B cell (primary cell): ENCODE measurements around the gene GLIPR2. TPM values are rescaled to one million over a fixed set of nuclear protein-coding genes. Genes with fewer than 3 reads are reported as not detected.

Experiments
- ATAC-seq: fragments of 200-7000 bp; cut with Tn5 transposase; one replicate; pipeline ENCODE4 v1.10.0; 2021; ENCODE audit warnings: low read depth, mild to moderate bottlenecking, moderate number of reproducible peaks, moderate library complexity
- CTCF ChIA-PET: fragments of 350-600 bp; sonication (Branson Sonifier 250); formaldehyde crosslinking; loops from one replicate; lab custom pipeline; 2021; ENCODE audit warnings: antibody characterized with exemption, inconsistent platforms; lab: Charles Lee
- POLR2A ChIA-PET: fragments of 350-600 bp; sonication (Branson Sonifier 250); formaldehyde crosslinking; loops from one replicate; lab custom pipeline; 2021; ENCODE audit warnings: antibody characterized with exemption; lab: Charles Lee
- DNase-seq: peaks from one replicate; pipeline ENCODE4 v3.0.0; 2013
- H2AFZ ChIP-seq: 2 replicates; pipeline ENCODE4 v1.6.1; 2012; ENCODE audit warnings: mild to moderate bottlenecking, low read depth, low read length; ENCODE audit not compliant: insufficient read depth, poor library complexity, severe bottlenecking
- H3K27ac ChIP-seq, 2 donors: 1 replicate in 1 of 2; 2 replicates in 1 of 2; pipeline ENCODE4 v1.5.1; 2012 to 2013; ENCODE audit warnings: low read length in 2 of 2, mild to moderate bottlenecking in 2 of 2, moderate library complexity in 1 of 2
- H3K27me3 ChIP-seq, 4 experiments: fragments of 200-600 bp in 1 of 4; sonication (generic) in 1 of 4; replicated peaks in 1 of 4; 1 replicate in 2 of 4; 2 replicates in 2 of 4; pipeline versions ENCODE4 v1.6.1 to v1.7.0; 2013 to 2016; ENCODE audit warnings: low read length in 3 of 4, mild to moderate bottlenecking in 2 of 4, mixed read lengths in 1 of 4, moderate library complexity in 1 of 4; ENCODE audit not compliant: insufficient read depth in 4 of 4, control insufficient read depth in 3 of 4; ENCODE audit errors: control extremely low read depth in 1 of 4
- H3K36me3 ChIP-seq, 2 experiments: replicated peaks in 1 of 2; 1 replicate in 1 of 2; 2 replicates in 1 of 2; pipeline versions ENCODE4 v1.6.1 to v1.7.1; 2013; ENCODE audit warnings: low read length in 1 of 2; ENCODE audit not compliant: insufficient read depth in 2 of 2, control insufficient read depth in 1 of 2; ENCODE audit errors: control extremely low read depth in 1 of 2, extremely low read depth in 1 of 2
- H3K4me1 ChIP-seq, 2 donors: fragments of 200-600 bp in 1 of 2; sonication (generic) in 1 of 2; 1 replicate in 1 of 2; 2 replicates in 1 of 2; pipeline versions ENCODE4 v1.5.1 to v1.6.1; 2013 to 2017; ENCODE audit warnings: low read length in 2 of 2; ENCODE audit not compliant: control insufficient read depth in 2 of 2, insufficient read depth in 2 of 2
- H3K4me2 ChIP-seq: replicated peaks from 2 replicates; pipeline ENCODE3; 2012; ENCODE audit warnings: mild to moderate bottlenecking, low read depth, low read length; ENCODE audit not compliant: poor library complexity, severe bottlenecking
- H3K4me3 ChIP-seq, 5 experiments: fragments of 200-600 bp in 1 of 5; sonication (generic) in 1 of 5; 1 replicate in 3 of 5; 2 replicates in 2 of 5; pipeline versions ENCODE4 v1.5.1 to v1.7.0; 2011 to 2016; ENCODE audit warnings: low read length in 4 of 5, mild to moderate bottlenecking in 4 of 5, low read depth in 2 of 5, control low read depth in 1 of 5, moderate library complexity in 1 of 5; ENCODE audit not compliant: insufficient read depth in 1 of 5; ENCODE audit errors: control extremely low read depth in 1 of 5, extremely low read depth in 1 of 5
- H3K79me2 ChIP-seq: fragments of 200-600 bp; sonication (generic); one replicate; pipeline ENCODE4 v1.6.0; 2016; ENCODE audit warnings: low read length; ENCODE audit not compliant: control insufficient read depth, insufficient read depth
- H3K9ac ChIP-seq: fragments of 200-600 bp; sonication (generic); 2 replicates; pipeline ENCODE4 v1.6.1; 2017; ENCODE audit warnings: mild to moderate bottlenecking, low read length, moderate library complexity
- H3K9me3 ChIP-seq, 3 donors: one replicate each; pipeline versions ENCODE4 v1.6.1 to v1.7.1; 2013; ENCODE audit warnings: low read length in 2 of 3; ENCODE audit not compliant: control insufficient read depth in 2 of 3, insufficient read depth in 1 of 3; ENCODE audit errors: control extremely low read depth in 1 of 3
- H4K20me1 ChIP-seq: 2 replicates; pipeline ENCODE4 v1.6.0; 2012; ENCODE audit warnings: mild to moderate bottlenecking, low read length; ENCODE audit not compliant: insufficient read depth, control insufficient read depth, poor library complexity, severe bottlenecking
- H3K27ac Mint-ChIP-seq: one replicate; pipeline ENCODE4 v1.8.0; 2021; ENCODE audit warnings: mixed read lengths
- H3K27me3 Mint-ChIP-seq: one replicate; pipeline ENCODE4 v1.8.0; 2021; ENCODE audit warnings: mixed read lengths
- H3K4me1 Mint-ChIP-seq: one replicate; pipeline ENCODE4 v1.8.0; 2021; ENCODE audit warnings: mixed read lengths
- H3K4me3 Mint-ChIP-seq: one replicate; pipeline ENCODE4 v1.8.0; 2021; ENCODE audit warnings: mixed read lengths
- H3K9me3 Mint-ChIP-seq: one replicate; pipeline ENCODE4 v1.8.0; 2022; ENCODE audit warnings: mixed read lengths; ENCODE audit not compliant: insufficient read depth
- EZH2 ChIP-seq: IDR thresholded peaks from 2 replicates; pipeline ENCODE4 v1.6.1; 2012; ENCODE audit warnings: borderline replicate concordance, low read depth, mild to moderate bottlenecking, moderate library complexity, low read length; ENCODE audit not compliant: insufficient read depth, poor library complexity, severe bottlenecking
- WGBS: methylation state at CpG from one replicate; pipeline ENCODE4 v1.1.5; 2013; ENCODE audit warnings: missing lambda C conversion rate; ENCODE audit not compliant: insufficient coverage; 5-methylcytosine and 5-hydroxymethylcytosine counted together
- intact Hi-C: fragments of 100-400 bp; cut with micrococcal nuclease; formaldehyde crosslinking; loops from one replicate; pipeline ENCODE4 v1.10.0; 2022
- polyA plus RNA-seq: library from polyadenylated mRNA; depleted of rRNA; stranded (reverse); fragments of >200 nt; gene quantifications from 2 replicates; pipeline ENCODE4 v1.2.3, GENCODE V29; 2012
- total RNA-seq, 2 donors: library from RNA; stranded (reverse); fragments of 120-200 nt in 1 of 2; gene quantifications; 1 replicate in 1 of 2; 2 replicates in 1 of 2; pipeline versions ENCODE4 v1.2.3 to v1.2.4, GENCODE V29; 2013 to 2022
- TF ChIP-seq, protein P1 (sequence below): fragments of 200-600 bp; IDR thresholded peaks from one replicate; pipeline ENCODE4 v1.8.0; 2022; ENCODE audit warnings: antibody characterized with exemption, mild to moderate bottlenecking

Gene GLIPR2
- total and polyA plus RNA-seq, 2 donors (not counting 1 experiment from before 2014, with no cell fraction given): 13.7 to 14.6 TPM

DNA sequence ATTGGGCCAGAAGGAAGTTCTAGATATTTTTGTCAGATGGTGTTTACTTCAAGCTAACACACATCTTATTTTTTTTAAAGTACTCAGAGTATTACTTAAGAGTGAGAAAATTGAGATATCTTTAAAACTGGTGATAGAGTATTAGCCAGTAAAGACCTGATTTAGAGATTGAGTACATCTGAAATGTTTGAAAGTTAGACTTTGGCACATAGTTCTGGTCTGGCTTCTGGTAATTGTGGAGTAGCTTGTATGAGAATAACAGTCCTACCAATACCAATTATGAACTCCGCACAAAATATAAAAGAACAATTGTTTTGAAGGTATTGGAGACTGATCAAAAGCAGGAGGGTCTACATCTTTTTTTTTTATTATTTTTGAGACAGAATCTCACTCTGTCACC is 44.5 kb upstream of the GLIPR2 start:
- H3K4me1 ChIP-seq: peaks cover 13 to 15% of the 10 kb centered on the region in 2 donors
- peak overlapping the region; percentile 14 for H3K4me3 Mint-ChIP-seq
- POLR2A ChIA-PET: interaction anchor here (0.7 kb wide), 1 partner anchor 50 kb away, joined by 4 read pairs; no protein-coding TSS in a partner anchor
- peak overlapping the region; percentile 54 for H3K27ac Mint-ChIP-seq
- CTCF ChIA-PET: interaction anchor here (0.7 to 3.9 kb wide), 4 partner anchors 10 to 100 kb away, joined by 3 to 25 read pairs (median 4); no protein-coding TSS in a partner anchor
- H3K79me2 ChIP-seq: no peaks in the 10 kb centered on the region
- no peaks in the 10 kb centered on the region for H3K36me3 ChIP-seq
- no peaks in the 10 kb centered on the region for H4K20me1 ChIP-seq
- peak overlapping the region; percentile 65 for H3K4me2 ChIP-seq
- H3K9ac ChIP-seq: peak overlapping the region; percentile 51
- TF ChIP-seq, protein P1, sequence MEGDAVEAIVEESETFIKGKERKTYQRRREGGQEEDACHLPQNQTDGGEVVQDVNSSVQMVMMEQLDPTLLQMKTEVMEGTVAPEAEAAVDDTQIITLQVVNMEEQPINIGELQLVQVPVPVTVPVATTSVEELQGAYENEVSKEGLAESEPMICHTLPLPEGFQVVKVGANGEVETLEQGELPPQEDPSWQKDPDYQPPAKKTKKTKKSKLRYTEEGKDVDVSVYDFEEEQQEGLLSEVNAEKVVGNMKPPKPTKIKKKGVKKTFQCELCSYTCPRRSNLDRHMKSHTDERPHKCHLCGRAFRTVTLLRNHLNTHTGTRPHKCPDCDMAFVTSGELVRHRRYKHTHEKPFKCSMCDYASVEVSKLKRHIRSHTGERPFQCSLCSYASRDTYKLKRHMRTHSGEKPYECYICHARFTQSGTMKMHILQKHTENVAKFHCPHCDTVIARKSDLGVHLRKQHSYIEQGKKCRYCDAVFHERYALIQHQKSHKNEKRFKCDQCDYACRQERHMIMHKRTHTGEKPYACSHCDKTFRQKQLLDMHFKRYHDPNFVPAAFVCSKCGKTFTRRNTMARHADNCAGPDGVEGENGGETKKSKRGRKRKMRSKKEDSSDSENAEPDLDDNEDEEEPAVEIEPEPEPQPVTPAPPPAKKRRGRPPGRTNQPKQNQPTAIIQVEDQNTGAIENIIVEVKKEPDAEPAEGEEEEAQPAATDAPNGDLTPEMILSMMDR: no peak
- no peak for TF ChIP-seq EZH2
- WGBS: no CpG with 5 or more reads among the region's 1 CpG
- intact Hi-C loops: loop anchor here (2.0 kb wide), 2 partner anchors 55 to 165 kb away; partner anchors contain the start of gene RECK
- no peaks in the 10 kb centered on the region for H3K9me3 ChIP-seq
- no peaks in the 10 kb centered on the region for H3K27me3 Mint-ChIP-seq
- peaks cover 14% of the 10 kb centered on the region for H3K4me1 Mint-ChIP-seq
- H3K27me3 ChIP-seq: no peaks in the 10 kb centered on the region
- no peak for ATAC-seq
- peak overlapping the region; percentile 90 for H2AFZ ChIP-seq
- H3K27ac ChIP-seq: peak overlapping the region in 1 of 2 donors; percentile 83
- no peaks in the 10 kb centered on the region for H3K9me3 Mint-ChIP-seq
- DNase-seq: peak; percentile 4
- H3K4me3 ChIP-seq: no peak overlapping the region

DNA sequence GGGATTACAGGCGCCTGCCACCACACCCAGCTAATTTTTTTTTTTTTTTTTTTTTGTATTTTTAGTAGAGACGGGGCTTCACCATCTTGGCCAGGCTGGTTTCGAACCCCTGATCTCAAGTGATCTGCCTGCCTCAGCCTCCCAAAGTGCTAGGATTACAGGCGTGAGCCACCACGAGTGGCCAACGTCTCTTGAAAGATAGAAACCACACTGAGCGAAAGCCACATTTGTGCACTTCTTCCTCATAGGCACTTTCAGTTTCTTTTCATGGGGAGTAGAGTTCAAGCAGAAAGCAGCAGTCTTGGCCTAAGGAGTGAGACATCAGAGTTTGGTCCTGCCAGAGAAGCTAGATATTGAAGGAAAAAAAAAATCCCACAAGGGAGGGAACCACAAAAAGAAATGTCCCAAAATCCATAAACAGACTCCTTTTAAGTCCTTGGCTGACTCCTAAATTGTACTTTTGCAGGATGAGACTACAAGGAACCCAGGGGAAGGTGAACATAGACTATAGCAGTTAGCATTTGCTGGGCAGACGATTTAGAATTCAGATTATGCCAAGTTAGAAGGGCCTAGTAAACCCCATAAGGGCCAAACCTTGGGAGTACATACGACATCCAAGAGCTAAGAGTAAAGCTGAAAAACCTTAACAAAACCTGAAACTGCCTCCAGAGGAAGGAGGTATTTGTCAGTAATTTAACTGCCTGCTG is 43.9 kb upstream of the GLIPR2 start:
- no peaks in the 10 kb centered on the region for H3K27me3 ChIP-seq
- TF ChIP-seq, protein P1: no peak
- TF ChIP-seq EZH2: no peak
- Mint-ChIP-seq H3K27ac (peak overlapping the region; percentile 84), H3K27me3 (no peaks in the 10 kb centered on the region), H3K4me3 (peak overlapping the region; percentile 69), H3K9me3 (no peaks in the 10 kb centered on the region), H3K4me1 (peaks cover 14% of the 10 kb centered on the region)
- peak overlapping the region in 1 of 5 experiments; percentile 41 for H3K4me3 ChIP-seq
- no peaks in the 10 kb centered on the region for H3K9me3 ChIP-seq
- peak overlapping the region; percentile 90 for H2AFZ ChIP-seq
- H3K36me3 ChIP-seq: no peaks in the 10 kb centered on the region
- H3K4me2 ChIP-seq: peak overlapping the region; percentile 65
- H3K9ac ChIP-seq: peak overlapping the region; percentile 51
- DNase-seq (peak; percentile 76), ATAC-seq (peak; percentile 98)
- ChIA-PET POLR2A (no interaction called here), CTCF (interaction anchor here (0.9 to 3.9 kb wide), 5 partner anchors 10 to 74 kb away, joined by 3 to 25 read pairs (median 4); no protein-coding TSS in a partner anchor)
- no peaks in the 10 kb centered on the region for H3K79me2 ChIP-seq
- 23% methylated on average over 5 of the region's 9 CpGs for WGBS
- intact Hi-C loops: loop anchor here (2.0 kb wide), 2 partner anchors 56 to 164 kb away; partner anchors contain the start of gene RECK
- H4K20me1 ChIP-seq: no peaks in the 10 kb centered on the region
- H3K27ac ChIP-seq: peak overlapping the region; percentile 48 to 83
- peaks cover 13 to 15% of the 10 kb centered on the region in 2 donors for H3K4me1 ChIP-seq
